HG03460 (cell line): ENCODE measurements around the gene GAGE13.
"Not testable (repeated sequence)": the region's sequence is repeated elsewhere in the genome, so short reads cannot be mapped to it uniquely, and the experiment has no call there.

Experiments
- ATAC-seq: cut with Tn5 transposase; IDR thresholded peaks from one replicate; pipeline ENCODE4 v1.9.1; 2021; ENCODE audit not compliant: unreplicated experiment

GAGE13 gene

GRCh38 chrX:49330421-49330820 is 961 bp upstream of the GAGE13 start:
- ATAC-seq: not testable (repeated sequence)

GRCh38 chrX:49331841-49332240 is 459 bp downstream of the GAGE13 start:
- ATAC-seq: not testable (repeated sequence)

GRCh38 chrX:49341449-49341848 is 10.1 kb downstream of the GAGE13 start:
- not testable (repeated sequence) for ATAC-seq

GRCh38 chrX:49344496-49345175 is 13.3 kb downstream of the GAGE13 start:
- ATAC-seq: not testable (repeated sequence)

GRCh38 chrX:49345402-49345801 is 14.0 kb downstream of the GAGE13 start:
- not testable (repeated sequence) for ATAC-seq

- ATAC-seq: not testable (repeated sequence)
Observed at GRCh38 chrX:49346150-49346549, 14.8 kb downstream of the GAGE13 start.
